ENCODE measurements around the gene PPARD. TPM values are rescaled to one million over a fixed set of nuclear protein-coding genes. Genes with fewer than 3 reads are reported as not detected.

PPARD gene
- total RNA-seq, 1 experiment from 2014 or later, result 24.7 TPM

DNA sequence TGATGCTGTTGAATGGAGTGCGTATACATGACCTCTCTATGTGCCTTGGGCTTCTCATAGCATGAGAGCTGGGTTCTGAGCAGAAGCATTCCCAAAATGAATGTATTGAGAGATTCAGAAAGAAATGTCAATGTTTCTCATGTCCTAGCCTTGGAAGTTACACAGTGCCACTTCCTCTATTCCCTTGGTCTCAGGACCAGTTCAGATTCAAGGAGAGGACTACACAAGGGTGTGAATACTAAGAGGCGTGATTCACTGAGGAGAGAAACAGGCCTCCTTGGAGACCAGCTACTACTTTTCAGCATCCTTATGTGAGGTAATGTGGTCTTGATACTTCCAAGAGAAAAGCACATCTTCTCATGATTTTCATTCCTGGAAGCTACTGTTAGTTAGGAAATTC, 10.4 kb downstream of the PPARD start:
- no peaks in the 10 kb centered on the region for H3K27me3 ChIP-seq (ENCODE audit: insufficient read depth, low read depth)
- TF ChIP-seq EZH2 (IDR thresholded peaks at IDR 0.05; ENCODE audit: low read depth), result no peak
- TF ChIP-seq, protein P1, sequence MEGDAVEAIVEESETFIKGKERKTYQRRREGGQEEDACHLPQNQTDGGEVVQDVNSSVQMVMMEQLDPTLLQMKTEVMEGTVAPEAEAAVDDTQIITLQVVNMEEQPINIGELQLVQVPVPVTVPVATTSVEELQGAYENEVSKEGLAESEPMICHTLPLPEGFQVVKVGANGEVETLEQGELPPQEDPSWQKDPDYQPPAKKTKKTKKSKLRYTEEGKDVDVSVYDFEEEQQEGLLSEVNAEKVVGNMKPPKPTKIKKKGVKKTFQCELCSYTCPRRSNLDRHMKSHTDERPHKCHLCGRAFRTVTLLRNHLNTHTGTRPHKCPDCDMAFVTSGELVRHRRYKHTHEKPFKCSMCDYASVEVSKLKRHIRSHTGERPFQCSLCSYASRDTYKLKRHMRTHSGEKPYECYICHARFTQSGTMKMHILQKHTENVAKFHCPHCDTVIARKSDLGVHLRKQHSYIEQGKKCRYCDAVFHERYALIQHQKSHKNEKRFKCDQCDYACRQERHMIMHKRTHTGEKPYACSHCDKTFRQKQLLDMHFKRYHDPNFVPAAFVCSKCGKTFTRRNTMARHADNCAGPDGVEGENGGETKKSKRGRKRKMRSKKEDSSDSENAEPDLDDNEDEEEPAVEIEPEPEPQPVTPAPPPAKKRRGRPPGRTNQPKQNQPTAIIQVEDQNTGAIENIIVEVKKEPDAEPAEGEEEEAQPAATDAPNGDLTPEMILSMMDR (conservative IDR thresholded peaks at IDR 0.05), result no peak
- POLR2A ChIA-PET (ENCODE audit: unreplicated experiment), result no interaction called here
- CTCF ChIA-PET, result no interaction called here
- BruUV-seq (replicated peaks), result no TSS peak
- no peaks in the 10 kb centered on the region for H3K9me2 ChIP-seq (ENCODE audit: insufficient read depth)
- no peak overlapping the region for H2AFZ ChIP-seq
- H3K27ac ChIP-seq, result no peak overlapping the region
- no peaks in the 10 kb centered on the region for H3K4me1 ChIP-seq (replicated peaks; ENCODE audit: insufficient read depth)
- H3F3A ChIP-seq (ENCODE audit: insufficient read depth, low read depth), result peaks cover 10% of the 10 kb centered on the region; the same call in 1 of the 2 replicates
- no peak for DNase-seq
- H3K4me2 ChIP-seq, result no peak overlapping the region
- intact Hi-C loops (cut with micrococcal nuclease; ENCODE audit: unreplicated experiment), result no loop called here
- H4K20me1 ChIP-seq (ENCODE audit: insufficient read depth), result no peaks in the 10 kb centered on the region
- H3K79me2 ChIP-seq (ENCODE audit: low read depth), result no peaks in the 10 kb centered on the region
- H3K4me3 ChIP-seq, result no peak overlapping the region
- no peaks in the 10 kb centered on the region for H3K9me3 ChIP-seq (ENCODE audit: insufficient read depth, low read depth)
- H3K36me3 ChIP-seq (ENCODE audit: low read depth), result 0 out of 2 replicates have a peak, but pooled peaks cover 6% of the 10 kb centered on the region

DNA sequence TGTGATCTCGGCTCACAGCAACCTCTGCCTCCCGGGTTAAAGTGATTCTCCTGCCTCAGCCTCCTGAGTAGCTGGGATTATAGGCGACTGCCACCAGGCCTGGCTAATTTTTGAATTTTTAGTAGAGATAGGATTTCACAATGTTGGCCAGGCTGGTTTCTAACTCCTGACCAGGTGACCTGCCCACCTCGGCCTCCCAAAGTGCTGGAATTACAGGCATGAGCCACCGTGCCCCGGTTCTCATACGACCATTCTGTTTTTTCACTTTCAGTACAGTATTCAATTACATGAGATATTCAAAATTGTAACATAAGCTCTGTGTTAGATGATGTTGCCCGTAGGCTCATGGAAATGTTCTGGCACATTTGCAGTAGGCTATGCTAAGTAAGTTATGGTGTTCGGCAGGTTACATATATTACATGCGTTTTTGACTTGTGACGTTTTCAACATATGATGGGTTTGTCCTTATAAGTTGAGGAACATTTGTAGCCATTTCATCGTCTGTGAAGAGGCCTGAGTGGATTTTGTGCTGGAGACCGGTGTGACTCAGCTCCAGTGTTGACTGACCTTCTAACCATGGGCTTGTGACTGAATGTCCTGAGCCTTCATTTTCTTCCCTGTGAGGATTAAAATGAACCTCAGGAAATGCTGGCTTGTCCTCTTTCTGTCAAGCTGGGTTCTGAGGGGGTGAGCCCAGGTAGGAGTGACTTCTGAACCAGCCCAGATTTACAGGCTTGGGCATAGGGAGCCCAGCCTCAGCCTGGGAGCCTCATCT, 12.2 kb downstream of the PPARD start:
- Histone ChIP-seq H3K27ac (no peak overlapping the region), H3K36me3 (ENCODE audit: low read depth) (0 out of 2 replicates have a peak, but pooled peaks cover 3% of the 10 kb centered on the region), H3K4me2 (no peak overlapping the region), H4K20me1 (ENCODE audit: insufficient read depth) (no peaks in the 10 kb centered on the region), H3F3A (ENCODE audit: insufficient read depth, low read depth) (peaks cover 24% of the 10 kb centered on the region), H3K4me3 (no peak overlapping the region), H3K9me2 (ENCODE audit: insufficient read depth) (no peaks in the 10 kb centered on the region), H2AFZ (no peak overlapping the region), H3K79me2 (ENCODE audit: low read depth) (no peaks in the 10 kb centered on the region), H3K4me1 (replicated peaks; ENCODE audit: insufficient read depth) (peaks cover 8% of the 10 kb centered on the region), H3K27me3 (ENCODE audit: insufficient read depth, low read depth) (no peaks in the 10 kb centered on the region), H3K9me3 (ENCODE audit: insufficient read depth, low read depth) (no peaks in the 10 kb centered on the region)
- TF ChIP-seq EZH2 (IDR thresholded peaks at IDR 0.05; ENCODE audit: low read depth), result no peak
- TF ChIP-seq, protein P1 (conservative IDR thresholded peaks at IDR 0.05), result no peak
- intact Hi-C loops (cut with micrococcal nuclease; ENCODE audit: unreplicated experiment), result no loop called here
- no peak for DNase-seq
- POLR2A ChIA-PET (ENCODE audit: unreplicated experiment), result no interaction called here
- CTCF ChIA-PET, result no interaction called here
- BruUV-seq (replicated peaks), result no TSS peak

DNA sequence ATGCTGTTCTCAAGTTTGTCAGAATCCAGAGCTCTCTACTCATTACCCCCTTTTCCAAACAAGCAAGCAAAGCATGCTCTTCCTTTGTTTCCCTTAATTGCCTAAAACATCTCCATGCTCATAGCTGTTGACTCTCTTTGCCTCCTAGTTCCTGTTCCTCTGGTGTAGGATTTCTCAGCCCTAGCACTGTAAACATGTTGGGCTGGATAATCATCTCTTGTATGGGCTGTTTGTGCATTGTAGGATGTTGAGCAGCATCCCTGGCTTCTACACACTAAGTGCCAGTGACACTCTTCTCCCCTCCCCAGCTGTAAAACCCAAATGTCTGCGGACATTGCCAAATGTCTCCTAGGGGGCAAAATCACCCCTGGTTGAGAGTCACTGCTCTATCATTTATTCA, 14.0 kb downstream of the PPARD start:
- H4K20me1 ChIP-seq (ENCODE audit: insufficient read depth), result no peaks in the 10 kb centered on the region
- no TSS peak for BruUV-seq (replicated peaks)
- no peak overlapping the region for H3K27ac ChIP-seq
- no peak overlapping the region for H2AFZ ChIP-seq
- peaks cover 31% of the 10 kb centered on the region for H3F3A ChIP-seq (ENCODE audit: insufficient read depth, low read depth)
- ChIA-PET CTCF (no interaction called here), POLR2A (ENCODE audit: unreplicated experiment) (interaction anchor here (0.6 to 0.7 kb wide), 2 partner anchors 59 to 141 kb away, joined by 5 to 7 read pairs; no protein-coding TSS in a partner anchor)
- no peak for TF ChIP-seq EZH2 (IDR thresholded peaks at IDR 0.05; ENCODE audit: low read depth)
- TF ChIP-seq, protein P1 (conservative IDR thresholded peaks at IDR 0.05), result no peak
- H3K36me3 ChIP-seq (ENCODE audit: low read depth), result no peaks in the 10 kb centered on the region
- intact Hi-C loops (cut with micrococcal nuclease; ENCODE audit: unreplicated experiment), result no loop called here
- no peaks in the 10 kb centered on the region for H3K27me3 ChIP-seq (ENCODE audit: insufficient read depth, low read depth)
- DNase-seq, result no peak
- no peak overlapping the region for H3K4me2 ChIP-seq
- H3K9me3 ChIP-seq (ENCODE audit: insufficient read depth, low read depth), result no peaks in the 10 kb centered on the region
- H3K4me3 ChIP-seq, result no peak overlapping the region
- no peaks in the 10 kb centered on the region for H3K9me2 ChIP-seq (ENCODE audit: insufficient read depth)
- H3K4me1 ChIP-seq (replicated peaks; ENCODE audit: insufficient read depth), result peaks cover 25% of the 10 kb centered on the region
- no peaks in the 10 kb centered on the region for H3K79me2 ChIP-seq (ENCODE audit: low read depth)

Measured in PC-9 (cell line).